ENCODE data around the gene DHRSX.

DNA sequence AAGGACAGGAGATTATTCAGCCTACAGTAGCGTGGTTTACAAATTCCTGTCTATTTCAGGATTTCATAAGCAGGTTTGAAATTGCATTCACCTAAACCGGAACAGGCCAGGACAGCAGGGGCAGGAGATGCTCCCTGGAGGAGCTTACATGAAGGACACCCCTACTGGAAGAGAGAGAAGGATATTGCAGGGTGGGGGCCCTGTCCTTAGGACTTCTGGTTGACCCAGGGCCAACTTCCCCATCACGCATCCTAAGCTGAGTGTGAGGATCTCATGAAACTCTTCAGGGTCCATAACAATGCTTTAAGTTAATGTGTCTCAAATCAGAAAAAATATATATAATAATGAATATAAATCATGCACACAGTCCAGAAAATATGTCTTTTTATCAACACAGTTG lies 6.4 kb upstream of the DHRSX start:
- TF ChIP-seq ZNF274 (IDR thresholded peaks at IDR 0.05; ENCODE audit: low read depth, low read length) (no peak), YY1 (IDR thresholded peaks at IDR 0.05; ENCODE audit: insufficient read depth, insufficient read length) (no peak)
